HepG2 (cell line): ENCODE results near the gene KHNYN. TPM values are rescaled to one million over a fixed set of nuclear protein-coding genes. Genes with fewer than 3 reads are reported as not detected.

Source experiments
- AHDC1 ChIP-seq: sonication (generic); formaldehyde crosslinking; IDR thresholded peaks from 2 replicates; pipeline ENCODE4 v1.5.1; 2020; ENCODE audit warnings: mild to moderate bottlenecking, missing genetic modification reagents, borderline replicate concordance
- ARID3A ChIP-seq: IDR thresholded peaks from 2 replicates; pipeline ENCODE4 v1.6.1; 2012; ENCODE audit warnings: low read depth, low read length, improper control_type of control experiment
- CHCHD3 ChIP-seq: sonication (generic); formaldehyde crosslinking; IDR thresholded peaks from 2 replicates; pipeline ENCODE4 v1.8.0; 2022; ENCODE audit warnings: mild to moderate bottlenecking, missing genetic modification reagents, moderate library complexity
- MEIS2 ChIP-seq: sonication (generic); formaldehyde crosslinking; IDR thresholded peaks from 2 replicates; pipeline ENCODE4 v1.9.0; 2021; ENCODE audit warnings: mild to moderate bottlenecking, missing genetic modification reagents
- NFRKB ChIP-seq: fragments of 450-650 bp; IDR thresholded peaks from 2 replicates; pipeline ENCODE4 v1.6.1; 2017
- PCBP2 ChIP-seq: fragments of 200-400 bp; formaldehyde crosslinking; optimal IDR thresholded peaks from 2 replicates; pipeline ENCODE3; 2018; ENCODE audit warnings: low read length, low read depth; ENCODE audit not compliant: poor library complexity, severe bottlenecking
- TAF15 ChIP-seq: fragments of 200-400 bp; formaldehyde crosslinking; IDR thresholded peaks from one replicate; pipeline ENCODE4 v1.6.1; 2018; ENCODE audit warnings: mild to moderate bottlenecking, low read depth, low read length; ENCODE audit not compliant: poor library complexity, severe bottlenecking
- TRAFD1 ChIP-seq: sonication (generic); formaldehyde crosslinking; IDR thresholded peaks from 2 replicates; pipeline ENCODE4 v1.5.1; 2020; ENCODE audit warnings: missing genetic modification reagents, mild to moderate bottlenecking, borderline replicate concordance
- ZBED4 ChIP-seq: sonication (generic); formaldehyde crosslinking; IDR thresholded peaks from 2 replicates; pipeline ENCODE4 v1.4.0; 2020; ENCODE audit warnings: missing genetic modification reagents, borderline replicate concordance
- ZBTB7A ChIP-seq: sonication (generic); formaldehyde crosslinking; IDR thresholded peaks from 2 replicates; pipeline ENCODE4 v1.8.0; 2022; ENCODE audit warnings: mild to moderate bottlenecking, missing genetic modification reagents
- ZNF567 ChIP-seq: sonication (generic); formaldehyde crosslinking; IDR thresholded peaks from 2 replicates; pipeline ENCODE4 v1.8.1; 2023; ENCODE audit warnings: mild to moderate bottlenecking, missing genetic modification reagents, borderline replicate concordance
- ZNF607 ChIP-seq: sonication (generic); formaldehyde crosslinking; IDR thresholded peaks from 2 replicates; pipeline ENCODE4 v1.5.1; 2020; ENCODE audit warnings: missing genetic modification reagents, mild to moderate bottlenecking, borderline replicate concordance
- ZNF788 ChIP-seq: sonication (generic); formaldehyde crosslinking; IDR thresholded peaks from 2 replicates; pipeline ENCODE4 v1.5.0; 2020; ENCODE audit warnings: mild to moderate bottlenecking, missing genetic modification reagents, borderline replicate concordance
- ZNF841 ChIP-seq: sonication (generic); formaldehyde crosslinking; IDR thresholded peaks from 2 replicates; pipeline ENCODE4 v1.8.1; 2023; ENCODE audit warnings: missing genetic modification reagents, borderline replicate concordance
- polyA plus RNA-seq, 8 experiments: library from polyadenylated mRNA; depleted of rRNA in 3 of 8; stranded (reverse) in 7 of 8; unstranded in 1 of 8; fragments of >200 nt; fragmentation: Illumina TruSeq in 4 of 8; extraction: Trizol in 4 of 8; gene quantifications; 2 replicates each; pipeline versions ENCODE4 v1.2.1 to v1.2.3, GENCODE V29; 2011 to 2016; ENCODE audit warnings: low read depth in 4 of 8, missing spikeins in 1 of 8, mixed read lengths in 1 of 8; ENCODE audit not compliant: insufficient read depth in 1 of 8
- total RNA-seq, 5 experiments: library from RNA; depleted of rRNA; stranded (reverse); fragments of >200 nt; fragmentation: Illumina TruSeq; extraction: Trizol; gene quantifications; 2 replicates each; pipeline ENCODE4 v1.2.3, GENCODE V29; 2016; ENCODE audit warnings: low read depth in 1 of 5

Gene KHNYN
- total and polyA plus RNA-seq, 2 of the 13 experiments (the other 11 are each of a cell fraction or from before 2014, with no cell fraction given): 52.8 to 75.7 TPM

GRCh38 chr14:24430682-24431568 is 1.2 kb downstream of the KHNYN start (continued):
- no peak for TF ChIP-seq ARID3A
- TF ChIP-seq ZBED4 (CRISPR knock-in tag): no peak
- no peak for TF ChIP-seq ZNF841 (CRISPR knock-in tag)
- TF ChIP-seq TAF15: no peak
- no peak for TF ChIP-seq ZBTB7A (CRISPR knock-in tag)
- TF ChIP-seq AHDC1 (CRISPR knock-in tag): no peak
- TF ChIP-seq MEIS2: no peak
- TF ChIP-seq ZNF567 (CRISPR knock-in tag): 0 out of 2 replicates have a peak, but pooled peaks have one; percentile 4
- TF ChIP-seq PCBP2: no peak
- no peak for TF ChIP-seq CHCHD3 (CRISPR knock-in tag)
- no peak for TF ChIP-seq NFRKB
- peak; percentile 83; the same call in 1 of the 2 replicates for TF ChIP-seq ZNF788 (CRISPR knock-in tag)
- TF ChIP-seq ZNF607 (CRISPR knock-in tag): no peak
- TF ChIP-seq TRAFD1 (CRISPR knock-in tag): peak; percentile 0; the same call in 1 of the 2 replicates
